SKM-1 (cell line): ENCODE measurements around the gene TCF3.

Source experiments
- DNase-seq: peaks from one replicate; lab custom pipeline; 2025; ENCODE audit not compliant: unreplicated experiment; lab: John Stamatoyannopoulos, UW

Gene TCF3

GRCh38 chr19:1631557-1632100 is 20.8 kb downstream of the TCF3 start:
- no peak for DNase-seq

DNA sequence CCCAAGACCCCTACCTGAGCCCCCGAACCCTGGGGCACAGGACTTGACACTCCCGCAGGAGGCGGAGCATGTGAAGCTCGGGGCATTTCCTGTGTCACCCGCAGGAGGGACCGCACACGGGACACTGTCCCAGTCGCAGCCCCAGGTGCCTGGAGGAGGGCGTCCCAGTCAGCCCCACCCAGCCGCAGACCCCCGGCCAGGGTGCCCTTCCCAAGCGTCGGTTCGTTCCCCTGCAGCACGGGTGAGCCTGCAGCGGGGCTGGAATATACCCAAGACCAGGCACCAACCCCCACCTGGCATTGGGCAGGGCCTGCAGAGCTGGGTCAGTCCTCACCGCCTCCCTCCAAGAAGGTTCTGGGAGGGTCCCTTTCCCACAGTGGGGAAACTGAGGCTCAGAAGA is 21.6 kb downstream of the TCF3 start:
- no peak for DNase-seq

DNA sequence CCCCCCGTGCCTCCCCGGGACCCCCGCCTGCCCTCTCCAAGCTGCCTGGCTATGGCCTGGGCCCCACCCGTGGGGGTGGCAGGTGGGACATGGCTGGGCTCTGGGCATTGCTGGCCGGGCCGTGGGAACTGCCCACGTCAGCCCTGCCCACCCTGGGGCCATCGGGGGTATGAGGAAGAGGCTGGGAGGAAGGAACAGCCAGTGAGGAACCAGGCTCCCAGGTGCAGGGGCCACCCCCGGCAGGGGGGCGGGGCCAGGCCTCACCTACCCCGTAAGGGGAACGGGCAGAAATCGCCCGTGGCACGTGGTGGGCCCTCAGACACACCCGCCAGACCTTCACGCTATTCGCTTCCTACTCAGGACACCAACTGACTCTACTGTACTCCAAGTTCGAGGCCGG is 22.4 kb downstream of the TCF3 start:
- no peak for DNase-seq

DNA sequence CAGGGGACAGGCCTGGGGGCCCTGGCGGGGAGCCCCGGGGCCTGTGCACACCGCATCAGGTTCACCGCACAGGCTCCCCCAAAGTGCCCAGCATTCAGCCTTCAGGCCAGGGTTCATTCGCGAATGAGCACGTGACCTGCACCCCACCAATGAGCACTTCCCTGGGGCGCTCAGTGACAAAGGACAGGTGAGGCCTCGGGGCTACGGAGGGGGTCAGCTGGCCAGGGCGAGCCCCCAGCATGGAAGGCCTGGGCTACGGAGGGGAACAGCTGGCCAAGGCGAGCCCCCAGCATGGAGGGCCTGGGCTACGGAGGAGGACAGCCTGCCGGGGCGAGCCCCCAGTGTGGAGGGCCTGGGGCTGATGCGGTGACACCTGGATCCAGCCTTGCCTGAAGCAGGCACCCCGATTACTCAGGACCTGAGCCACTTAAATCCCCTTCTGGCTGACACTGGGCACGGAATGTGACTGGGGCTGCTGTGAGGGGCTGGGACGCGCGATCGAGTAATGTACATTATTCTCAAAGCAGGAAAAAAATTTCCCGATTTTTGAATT is 23.1 kb downstream of the TCF3 start:
- no peak for DNase-seq

GRCh38 chr19:1627194-1627593 is 25.2 kb downstream of the TCF3 start:
- no peak for DNase-seq

DNA sequence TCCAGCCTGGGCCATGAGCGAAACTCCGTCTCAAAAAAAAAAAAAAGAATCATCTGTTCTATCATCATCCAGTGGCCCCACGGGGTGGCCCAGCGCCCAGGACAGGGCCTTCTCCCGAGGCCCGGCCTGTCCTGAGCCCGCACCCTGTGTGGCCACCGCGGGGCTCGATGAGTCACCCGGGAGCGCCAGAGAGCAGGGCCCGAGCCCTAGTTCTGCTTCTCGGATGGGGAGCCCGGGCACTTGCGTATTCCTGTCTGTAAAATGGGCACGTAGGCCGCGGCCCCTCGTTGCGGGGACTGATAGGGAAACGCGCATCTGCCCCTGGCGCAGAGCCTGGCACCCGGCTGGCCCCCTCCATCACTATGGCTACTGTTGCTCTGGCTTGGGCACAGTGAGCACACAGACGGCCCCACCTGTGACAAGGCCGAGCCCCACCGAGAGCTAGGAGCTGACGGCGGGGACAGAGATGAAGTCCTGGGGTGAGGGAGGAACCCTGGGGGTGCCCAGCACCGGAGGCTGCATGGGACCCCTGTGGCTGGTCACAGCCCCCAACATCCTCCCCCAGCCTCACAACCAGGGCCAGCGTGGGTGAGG is 25.9 kb downstream of the TCF3 start:
- DNase-seq: no peak

DNA sequence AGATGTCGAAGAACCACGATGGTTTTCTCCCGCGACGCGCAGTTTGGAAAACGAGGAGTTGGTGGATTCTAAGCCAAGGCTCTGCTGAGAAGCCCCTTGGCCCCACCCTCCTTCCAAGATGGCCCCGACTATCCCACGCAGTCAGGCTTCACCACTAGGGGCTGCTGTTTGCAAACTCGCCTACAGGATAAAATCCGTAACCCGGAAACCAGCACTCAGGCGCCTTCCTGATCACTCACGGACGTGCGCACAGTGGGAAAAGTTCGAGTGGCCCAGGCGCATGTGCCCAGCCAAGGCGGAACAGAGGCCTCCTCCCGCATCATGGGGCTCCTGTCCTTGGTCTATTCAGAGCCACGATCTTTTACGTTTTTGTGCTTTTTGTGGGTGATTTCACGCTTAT is 28.0 kb downstream of the TCF3 start:
- no peak for DNase-seq

GRCh38 chr19:1622541-1622940 is 29.9 kb downstream of the TCF3 start:
- no peak for DNase-seq

DNA sequence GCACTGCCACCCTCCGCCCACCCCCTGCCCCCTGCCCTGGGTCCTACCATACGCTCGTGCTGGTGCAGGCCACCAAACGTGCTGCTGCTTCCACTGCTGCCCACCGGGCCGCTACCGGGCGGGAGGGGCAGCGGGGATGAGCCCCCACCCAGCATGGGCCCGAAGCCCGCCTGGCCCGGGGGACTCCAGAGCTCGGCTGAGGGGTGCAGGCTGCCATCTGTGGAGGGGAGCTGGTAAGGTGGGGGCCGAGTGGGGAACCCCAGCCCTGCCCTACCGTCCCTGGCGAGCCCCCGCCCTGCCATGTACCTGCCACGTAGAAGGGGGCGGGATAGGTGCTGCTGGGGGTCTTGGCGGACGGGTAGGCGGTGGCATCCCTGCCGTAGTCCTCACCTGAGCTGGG is 30.4 kb downstream of the TCF3 start:
- DNase-seq: no peak

DNA sequence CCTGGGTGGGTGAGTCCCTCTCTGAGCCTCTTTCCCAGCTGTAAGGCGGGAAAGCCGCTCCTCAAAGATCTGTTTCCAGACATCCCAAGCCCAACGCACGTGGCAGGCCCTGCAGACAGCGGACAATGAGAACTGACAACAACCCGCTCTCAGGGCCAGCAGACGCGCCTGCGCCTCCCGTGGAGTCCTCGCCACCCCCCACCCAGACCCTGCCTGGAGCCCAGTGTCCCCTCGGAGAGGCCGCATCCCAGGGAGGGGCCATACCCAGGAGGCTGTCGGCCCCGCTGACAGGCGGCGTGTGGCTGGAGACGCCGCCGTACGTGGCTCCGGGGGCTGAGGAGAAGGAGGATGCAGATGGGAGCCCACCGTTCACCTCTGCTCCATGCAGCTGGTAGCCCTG is 30.8 kb downstream of the TCF3 start:
- DNase-seq: no peak

GRCh38 chr19:1621021-1621420 is 31.4 kb downstream of the TCF3 start:
- no peak for DNase-seq

GRCh38 chr19:1620502-1620901 is 31.9 kb downstream of the TCF3 start:
- no peak for DNase-seq

DNA sequence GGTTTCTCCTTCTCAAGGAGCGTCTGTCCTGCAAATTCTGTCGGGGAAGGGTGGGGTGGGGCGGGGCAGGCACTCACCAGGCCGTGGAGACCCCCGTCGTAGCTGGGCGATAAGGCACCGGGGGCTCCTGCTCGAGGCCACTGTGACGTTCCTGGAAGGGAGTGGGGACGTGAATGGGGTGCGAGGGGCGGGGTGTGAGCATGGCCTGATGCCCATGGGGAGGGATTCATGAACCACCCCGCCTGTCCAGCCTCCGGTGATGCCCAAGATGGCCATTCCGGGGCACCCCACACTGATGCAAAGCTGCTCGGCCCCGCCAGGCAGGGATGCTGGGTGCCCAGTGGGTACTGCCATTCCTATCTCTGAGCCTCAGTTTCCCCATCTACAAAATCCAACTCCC is 32.7 kb downstream of the TCF3 start:
- no peak for DNase-seq

GRCh38 chr19:1619094-1619439 is 33.3 kb downstream of the TCF3 start:
- DNase-seq: no peak

DNA sequence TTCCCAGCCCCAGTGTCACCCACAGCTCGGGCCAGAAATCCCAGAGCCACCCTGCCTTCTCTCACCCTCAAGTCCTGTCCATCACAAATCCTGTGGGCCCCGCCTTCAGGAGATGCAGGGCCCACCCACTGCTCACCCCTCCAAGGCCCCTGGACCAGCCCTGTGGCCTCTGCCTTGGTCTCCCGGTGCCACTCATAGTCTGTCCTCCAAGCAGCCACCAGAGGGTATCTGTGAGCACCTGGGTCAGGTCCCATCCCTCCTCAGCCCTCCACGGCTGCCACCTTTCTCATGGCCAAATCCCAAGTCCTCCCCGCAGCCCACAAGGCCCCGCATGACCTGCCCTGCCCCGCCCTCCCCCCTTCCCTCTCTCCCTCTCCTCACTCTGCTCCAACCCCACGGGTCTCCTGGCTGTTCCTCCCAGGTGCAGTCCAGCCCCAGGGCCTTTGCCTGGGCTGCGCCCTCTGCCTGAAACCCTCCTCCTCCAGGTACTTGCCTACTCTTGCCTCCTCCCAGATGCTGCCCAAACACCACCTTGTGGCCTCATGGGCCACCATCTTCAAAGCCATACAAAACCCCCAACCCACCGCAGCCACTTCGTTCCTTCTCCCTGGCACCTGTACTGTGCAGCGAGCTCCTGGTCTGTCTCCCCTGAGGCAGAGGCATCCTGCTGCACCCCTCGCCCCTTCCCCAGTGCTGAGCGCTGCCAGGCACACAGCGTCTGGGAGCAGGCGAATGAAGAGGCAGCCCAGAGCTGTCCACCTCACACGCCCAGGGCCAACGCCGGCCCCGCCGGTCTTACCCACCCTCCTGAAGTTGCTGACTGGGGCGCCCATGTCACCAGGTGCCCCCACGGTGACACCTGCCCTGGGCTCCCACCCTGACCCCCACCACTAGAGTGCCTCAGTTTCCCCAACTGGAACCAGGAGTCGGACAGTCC is 34.0 kb downstream of the TCF3 start:
- no peak for DNase-seq

GRCh38 chr19:1616875-1617274 is 35.5 kb downstream of the TCF3 start:
- DNase-seq: no peak

GRCh38 chr19:1616396-1616795 is 36.0 kb downstream of the TCF3 start:
- DNase-seq: no peak

GRCh38 chr19:1615156-1615765 is 37.2 kb downstream of the TCF3 start:
- no peak for DNase-seq

DNA sequence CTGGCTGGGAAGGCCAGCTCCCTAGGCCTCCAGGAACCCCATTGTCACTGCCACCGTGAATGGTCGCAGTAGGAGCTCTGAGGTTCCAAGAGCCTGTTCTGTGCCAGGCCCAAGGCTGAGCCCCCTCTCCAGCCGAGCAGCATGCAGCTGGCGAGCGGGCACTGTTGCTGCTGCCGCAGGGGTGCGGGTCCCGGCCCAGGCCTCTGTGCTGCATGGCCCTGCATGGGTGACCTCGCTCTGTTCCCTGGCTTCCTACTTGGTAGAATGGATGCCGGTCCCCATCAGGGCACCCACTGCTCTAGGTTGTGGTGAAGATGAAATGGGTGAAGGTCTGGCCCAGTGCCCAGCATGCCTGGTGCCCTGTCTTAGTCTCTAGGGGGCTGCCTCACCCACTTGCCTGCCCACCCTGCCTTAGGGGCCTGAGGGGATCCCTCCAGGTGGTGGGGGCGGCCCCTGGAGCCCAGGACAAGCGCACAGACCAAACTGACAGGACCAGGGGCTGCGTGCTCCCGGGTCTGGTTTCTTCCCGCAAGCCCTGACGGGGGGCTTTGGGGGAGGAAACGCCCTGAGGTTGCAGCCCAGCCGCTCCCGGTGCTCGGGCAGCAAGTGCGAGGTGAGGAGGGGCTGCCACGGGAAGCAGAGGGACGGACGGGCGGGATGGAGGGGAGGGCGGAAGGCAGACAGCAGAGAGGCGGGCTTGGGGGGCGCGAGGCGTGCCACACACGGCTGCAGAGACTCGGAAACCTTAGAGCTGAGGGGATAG is 38.4 kb downstream of the TCF3 start:
- no peak for DNase-seq

GRCh38 chr19:1613146-1613545 is 39.3 kb downstream of the TCF3 start:
- no peak for DNase-seq
